Measurements from ENCODE around the gene PRPSAP1.

GRCh38 chr17:76266244-76266938 is 87.3 kb downstream of the PRPSAP1 start:
- TF ChIP-seq YY1 (IDR thresholded peaks at IDR 0.05; ENCODE audit: insufficient read depth, insufficient read length) (no peak), SUZ12 (IDR thresholded peaks at IDR 0.05; ENCODE audit: extremely low read depth, insufficient read depth, insufficient read length) (no peak)

All from NT2/D1 (cell line).